ENCODE results near the gene OR10K2. TPM values are rescaled to one million over a fixed set of nuclear protein-coding genes. Genes with fewer than 3 reads are reported as not detected.

Gene OR10K2
- total RNA-seq, 1 donor from 2014 or later, result not detected

Other genes with a start within 250 kb of the OR10K2 start
- gene CD1D, start 245.3 kb downstream of the OR10K2 start, total RNA-seq, result not detected in 2 replicates
- gene CD1A, start 171.8 kb downstream of the OR10K2 start, total RNA-seq, result not detected in 2 replicates
- not detected in 2 replicates for gene CD1C, start 136.3 kb downstream of the OR10K2 start, total RNA-seq
- gene CD1B, start 94.7 kb downstream of the OR10K2 start, total RNA-seq, result not detected in 2 replicates
- not detected in 2 replicates for gene CD1E, start 72.3 kb downstream of the OR10K2 start, total RNA-seq
- not detected in 2 replicates for gene OR10T2, start 26.8 kb downstream of the OR10K2 start, total RNA-seq
- gene OR10K1, start 35.6 kb upstream of the OR10K2 start, total RNA-seq, result not detected in 2 replicates
- not detected in 2 replicates for gene OR10R2, start 46.0 kb upstream of the OR10K2 start, total RNA-seq
- not detected in 2 replicates for gene OR6Y1, start 128.2 kb upstream of the OR10K2 start, total RNA-seq
- gene OR6P1, start 144.3 kb upstream of the OR10K2 start, total RNA-seq, result not detected in 2 replicates
- not detected in 2 replicates for gene OR10X1, start 153.7 kb upstream of the OR10K2 start, total RNA-seq
- gene OR10Z1, start 179.0 kb upstream of the OR10K2 start, total RNA-seq, result not detected in 2 replicates